ENCODE results near the gene ARPC2.
A peak's percentile ranks its signal among the peaks of the same experiment; 100 is the strongest.

ARPC2 gene

GRCh38 chr2:218255446-218255845, 38.5 kb downstream of the ARPC2 start:
- no peak for DNase-seq (ENCODE audit: low read depth)

GRCh38 chr2:218256612-218257350, 39.8 kb downstream of the ARPC2 start:
- no peak for DNase-seq (ENCODE audit: low read depth)

GRCh38 chr2:218257390-218257981, 40.5 kb downstream of the ARPC2 start:
- peak; percentile 45 for DNase-seq (ENCODE audit: low read depth)

GRCh38 chr2:218259099-218259961, 42.3 kb downstream of the ARPC2 start:
- DNase-seq (ENCODE audit: low read depth), result no peak

- DNase-seq (ENCODE audit: low read depth), result no peak
These were observed 43.2 kb downstream of the ARPC2 start for GRCh38 chr2:218260166-218260565.

GRCh38 chr2:218260742-218261422, 43.9 kb downstream of the ARPC2 start, which contains the start of gene GPBAR1:
Gene GPBAR1 (plus strand): TSS chr2:218261015. CDS start chr2:218262725, 1,710 bp downstream.
- DNase-seq (ENCODE audit: low read depth), result no peak

GRCh38 chr2:218261423-218262236, 44.6 kb downstream of the ARPC2 start:
- DNase-seq (ENCODE audit: low read depth), result no peak

GRCh38 chr2:218262237-218262600, 45.2 kb downstream of the ARPC2 start:
- DNase-seq (ENCODE audit: low read depth), result no peak

- DNase-seq (ENCODE audit: low read depth), result no peak
These were observed 45.9 kb downstream of the ARPC2 start for GRCh38 chr2:218262631-218263586.

- no peak for DNase-seq (ENCODE audit: low read depth)
These were observed 47.0 kb downstream of the ARPC2 start for GRCh38 chr2:218263817-218264641.

- DNase-seq (ENCODE audit: low read depth), result no peak
These were observed 48.0 kb downstream of the ARPC2 start for GRCh38 chr2:218264773-218265561.

GRCh38 chr2:218265626-218266025, 48.6 kb downstream of the ARPC2 start:
- DNase-seq (ENCODE audit: low read depth), result no peak

GRCh38 chr2:218266316-218266979, 49.5 kb downstream of the ARPC2 start:
- DNase-seq (ENCODE audit: low read depth), result no peak

- no peak for DNase-seq (ENCODE audit: low read depth)
These were observed 50.3 kb downstream of the ARPC2 start for GRCh38 chr2:218267259-218267658.

- peak; percentile 100 for DNase-seq (ENCODE audit: low read depth)
These were observed 53.1 kb downstream of the ARPC2 start, which contains the start of the genes AAMP and PNKD for GRCh38 chr2:218269900-218270720. Gene AAMP (minus strand): TSS chr2:218270137. CDS start chr2:218270086, 51 bp downstream. Gene PNKD (plus strand): TSS chr2:218270519. CDS start chr2:218270536, 17 bp downstream.

- no peak for DNase-seq (ENCODE audit: low read depth)
These were observed 53.9 kb downstream of the ARPC2 start for GRCh38 chr2:218270721-218271486.
